Activated T-cell treated with anti-CD3 and anti-CD28 coated beads, Interleukin-2, amount 50 U/mL, for 72 hours (primary cell): ENCODE measurements around the gene EPHA1. TPM values are rescaled to one million over a fixed set of nuclear protein-coding genes. Genes with fewer than 3 reads are reported as not detected.
A peak's percentile ranks its signal among the peaks of the same experiment; 100 is the strongest.

ENCODE experiments used
- ATAC-seq, 2 donors: fragments of 150-1000 bp; cut with Tn5 transposase; replicated peaks in 1 of 2; 2 replicates each; pipeline ENCODE4 v1.10.0; 2021; ENCODE audit warnings: moderate library complexity in 2 of 2, mild to moderate bottlenecking in 1 of 2
- DNase-seq, 2 donors: peaks; one replicate each; pipeline ENCODE4 v3.0.0; 2021 to 2022; ENCODE audit warnings: mixed read lengths in 1 of 2
- H3K27ac Mint-ChIP-seq: one replicate; pipeline ENCODE4 v1.8.0; 2022; ENCODE audit warnings: mild to moderate bottlenecking, moderate library complexity, mixed read lengths
- H3K27me3 Mint-ChIP-seq: one replicate; pipeline ENCODE4 v1.8.0; 2022; ENCODE audit warnings: low read depth, mixed read lengths
- H3K36me3 Mint-ChIP-seq, 2 donors: one replicate each; pipeline ENCODE4 v1.8.0; 2022; ENCODE audit warnings: mixed read lengths in 2 of 2, mild to moderate bottlenecking in 1 of 2; ENCODE audit not compliant: insufficient read depth in 2 of 2
- H3K4me1 Mint-ChIP-seq: one replicate; pipeline ENCODE4 v1.8.0; 2022; ENCODE audit warnings: low read depth, mixed read lengths
- H3K4me3 Mint-ChIP-seq, 2 donors: one replicate each; pipeline ENCODE4 v1.8.0; 2022; ENCODE audit warnings: mild to moderate bottlenecking in 2 of 2, mixed read lengths in 2 of 2, moderate library complexity in 2 of 2
- H3K9me3 Mint-ChIP-seq, 2 donors: one replicate each; pipeline ENCODE4 v1.8.0; 2022; ENCODE audit warnings: mixed read lengths in 2 of 2
- total RNA-seq, 2 donors: library from RNA; stranded (reverse); gene quantifications; one replicate each; pipeline ENCODE4 v1.2.3, GENCODE V29; 2022

EPHA1 gene
- total RNA-seq, 2 donors from 2014 or later, result 2.2 to 4.2 TPM

DNA sequence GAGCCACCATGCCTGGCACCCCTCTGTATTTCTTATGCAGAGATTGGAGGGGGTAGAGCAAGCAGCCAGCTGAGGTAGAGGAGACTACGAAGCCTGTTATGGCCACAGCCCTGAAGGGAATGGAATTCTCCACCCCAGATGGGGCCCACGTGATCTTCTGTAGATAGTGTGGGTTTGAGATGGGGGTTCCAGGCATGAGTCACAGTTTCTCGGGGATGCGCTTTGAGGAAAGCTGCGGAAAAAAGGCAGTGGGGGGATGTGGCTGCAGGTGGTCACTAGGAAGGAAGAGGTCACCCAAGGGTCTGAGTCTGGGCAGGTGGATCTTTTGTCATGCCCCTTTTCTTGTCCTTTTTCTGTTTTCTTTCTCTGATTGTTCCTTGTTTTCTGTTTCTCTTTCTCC, 57.6 kb downstream of the EPHA1 start:
- H3K4me3 Mint-ChIP-seq, result no peak overlapping the region
- H3K36me3 Mint-ChIP-seq, result no peaks in the 10 kb centered on the region
- peaks cover 12% of the 10 kb centered on the region for H3K27me3 Mint-ChIP-seq
- no peak for ATAC-seq
- peaks cover 7% of the 10 kb centered on the region for H3K4me1 Mint-ChIP-seq
- no peak for DNase-seq
- peaks cover 0 to 1% of the 10 kb centered on the region in 2 donors for H3K9me3 Mint-ChIP-seq
- H3K27ac Mint-ChIP-seq, result no peak overlapping the region

DNA sequence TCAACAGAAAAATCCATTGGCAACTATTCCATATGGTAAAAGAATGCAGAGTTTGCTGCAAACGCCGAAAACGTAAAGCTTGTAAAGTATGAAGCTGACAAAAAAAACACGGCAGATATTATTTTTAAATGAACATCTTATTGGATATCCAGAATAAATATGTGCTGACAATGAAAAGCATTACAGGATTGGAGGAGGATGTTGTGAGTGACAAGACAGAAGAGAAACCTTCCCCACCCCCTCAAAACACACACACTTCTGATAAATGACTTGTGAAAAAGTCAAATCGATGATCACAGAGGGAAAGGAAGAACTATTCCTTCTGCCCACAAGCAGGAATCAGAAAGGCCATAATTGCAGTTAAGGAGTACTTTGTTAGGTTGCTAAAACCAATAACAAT, 60.7 kb downstream of the EPHA1 start:
- Mint-ChIP-seq H3K4me3 (no peak overlapping the region), H3K36me3 (no peaks in the 10 kb centered on the region), H3K9me3 (peaks cover 0 to 1% of the 10 kb centered on the region in 2 donors), H3K27me3 (peaks cover 12% of the 10 kb centered on the region), H3K4me1 (peaks cover 11% of the 10 kb centered on the region), H3K27ac (no peak overlapping the region)
- ATAC-seq, result no peak
- DNase-seq, result no peak

DNA sequence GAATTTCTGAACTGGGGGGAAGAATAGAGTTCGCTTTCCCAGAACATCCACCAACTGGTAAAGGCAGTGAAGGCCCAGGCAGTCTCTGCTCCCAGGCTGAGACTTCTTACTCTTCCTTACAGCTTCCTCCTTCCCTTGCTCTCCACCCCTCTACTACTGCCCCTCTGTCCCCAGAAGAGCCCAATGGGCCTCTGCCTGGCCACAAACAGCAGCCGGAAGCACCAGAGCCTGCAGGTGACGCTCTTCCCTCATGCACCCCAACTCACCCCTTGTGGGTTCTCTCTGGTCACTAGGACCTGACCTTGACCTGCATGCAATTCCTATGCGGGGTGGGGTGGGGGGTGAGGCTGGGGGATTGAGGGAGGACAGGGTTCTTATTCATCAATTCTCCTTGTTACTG, 62.6 kb downstream of the EPHA1 start:
- H3K36me3 Mint-ChIP-seq, result no peaks in the 10 kb centered on the region
- DNase-seq (no peak), ATAC-seq (no peak)
- peaks cover 12% of the 10 kb centered on the region for H3K27me3 Mint-ChIP-seq
- H3K4me3 Mint-ChIP-seq, result peak overlapping the region; percentile 7 to 85
- peaks cover 0 to 1% of the 10 kb centered on the region in 2 donors for H3K9me3 Mint-ChIP-seq
- peaks cover 11% of the 10 kb centered on the region for H3K4me1 Mint-ChIP-seq
- no peak overlapping the region for H3K27ac Mint-ChIP-seq

DNA sequence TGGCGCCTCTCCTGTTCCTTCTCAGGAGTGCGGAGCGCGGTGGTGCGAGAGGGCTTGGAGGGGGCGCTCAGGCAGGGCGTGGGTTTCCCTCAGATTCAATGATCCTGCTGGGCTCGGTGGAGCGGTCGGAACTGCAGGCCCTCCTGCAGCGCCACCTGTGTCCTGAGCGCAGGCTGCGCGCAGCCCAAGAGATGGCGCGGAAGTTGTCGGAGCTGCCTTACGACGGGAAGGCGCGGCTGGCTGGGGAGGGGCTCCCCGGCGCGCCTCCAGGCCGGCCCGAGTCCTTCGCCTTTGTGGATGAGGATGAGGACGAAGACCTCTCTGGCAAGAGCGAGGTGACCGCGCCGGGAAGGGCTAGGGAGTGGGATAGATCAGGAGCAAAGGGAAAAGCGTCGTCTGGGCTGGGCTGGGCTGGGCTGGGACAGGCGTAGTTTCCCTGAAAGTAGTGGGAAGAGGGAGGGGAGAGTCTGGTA, 63.2 kb downstream of the EPHA1 start:
- H3K27ac Mint-ChIP-seq, result peak overlapping the region; percentile 17
- H3K27me3 Mint-ChIP-seq, result peaks cover 12% of the 10 kb centered on the region
- H3K9me3 Mint-ChIP-seq, result peaks cover 0 to 1% of the 10 kb centered on the region in 2 donors
- H3K4me3 Mint-ChIP-seq, result peak overlapping the region; percentile 73 to 85
- peaks cover 11% of the 10 kb centered on the region for H3K4me1 Mint-ChIP-seq
- ATAC-seq (peak; percentile 99 to 100), DNase-seq (peak; percentile 71 to 77)
- H3K36me3 Mint-ChIP-seq, result no peaks in the 10 kb centered on the region

DNA sequence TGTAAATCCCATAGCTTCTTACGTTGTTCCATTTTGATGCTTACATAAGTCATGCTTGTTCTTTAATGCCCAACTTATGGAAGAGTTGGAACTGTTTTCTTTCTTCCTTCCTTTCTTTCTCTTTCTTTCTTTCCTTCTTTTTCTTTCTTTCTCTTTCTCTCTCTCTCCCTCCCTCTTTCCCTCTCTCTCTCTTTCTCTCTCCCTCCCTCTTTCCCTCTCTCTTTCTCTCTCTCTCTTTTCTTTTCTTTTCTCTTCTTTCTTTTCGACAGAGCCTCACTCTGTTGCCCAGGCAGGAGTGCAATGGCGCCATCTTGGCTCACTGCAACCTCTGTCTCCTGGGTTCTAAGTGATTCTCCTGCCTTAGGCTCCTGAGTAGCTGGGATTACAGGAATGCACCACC, 65.1 kb downstream of the EPHA1 start:
- H3K27me3 Mint-ChIP-seq, result peaks cover 21% of the 10 kb centered on the region
- no peak for ATAC-seq
- H3K4me1 Mint-ChIP-seq, result peaks cover 11% of the 10 kb centered on the region
- peaks cover 0 to 1% of the 10 kb centered on the region in 2 donors for H3K9me3 Mint-ChIP-seq
- DNase-seq, result no peak
- no peaks in the 10 kb centered on the region for H3K36me3 Mint-ChIP-seq
- no peak overlapping the region for H3K4me3 Mint-ChIP-seq
- H3K27ac Mint-ChIP-seq, result no peak overlapping the region

- DNase-seq (no peak), ATAC-seq (no peak)
- Mint-ChIP-seq H3K27ac (no peak overlapping the region), H3K9me3 (peaks cover 0 to under 1% of the 10 kb centered on the region in 2 donors), H3K36me3 (no peaks in the 10 kb centered on the region), H3K4me1 (peaks cover 11% of the 10 kb centered on the region), H3K27me3 (peaks cover 12% of the 10 kb centered on the region), H3K4me3 (no peak overlapping the region)
Observed at GRCh38 chr7:143341842-143342241, 66.8 kb downstream of the EPHA1 start.

Other genes starting within 250 kb of the EPHA1 start
- not detected for gene TAS2R39, start 225.4 kb downstream of the EPHA1 start, total RNA-seq
- gene TAS2R40, start 186.8 kb downstream of the EPHA1 start, total RNA-seq, result not detected
- gene GSTK1, start 145.4 kb downstream of the EPHA1 start, total RNA-seq, result 100 to 1,000 TPM; 242 to 298 TPM
- gene TMEM139, start 123.9 kb downstream of the EPHA1 start, total RNA-seq, result 1 to 10 TPM; 1.3 to 1.5 TPM
- gene CASP2, start 120.5 kb downstream of the EPHA1 start, total RNA-seq, result 100 to 1,000 TPM; 126 to 128 TPM
- under 1 TPM in 1 of 2 donors, not detected in 1; 0.09 TPM for gene CLCN1, start 92.7 kb downstream of the EPHA1 start, total RNA-seq
- 1 to 10 TPM; 3.1 TPM for gene FAM131B, start 46.1 kb downstream of the EPHA1 start, total RNA-seq
- 100 to 1,000 TPM; 121 to 129 TPM for gene ZYX, start 27.5 kb downstream of the EPHA1 start, total RNA-seq
- not detected for gene TAS2R60, start 34.6 kb upstream of the EPHA1 start, total RNA-seq
- gene TAS2R41, start 69.0 kb upstream of the EPHA1 start, total RNA-seq, result not detected
- under 1 TPM in 1 of 2 donors, not detected in 1; 0.58 TPM for gene CTAGE15, start 162.9 kb upstream of the EPHA1 start, total RNA-seq
- 10 to 100 TPM; 36.5 to 44.7 TPM for gene TCAF2, start 212.1 kb upstream of the EPHA1 start, total RNA-seq